ENCODE results near the gene LCT.

The LCT gene

DNA sequence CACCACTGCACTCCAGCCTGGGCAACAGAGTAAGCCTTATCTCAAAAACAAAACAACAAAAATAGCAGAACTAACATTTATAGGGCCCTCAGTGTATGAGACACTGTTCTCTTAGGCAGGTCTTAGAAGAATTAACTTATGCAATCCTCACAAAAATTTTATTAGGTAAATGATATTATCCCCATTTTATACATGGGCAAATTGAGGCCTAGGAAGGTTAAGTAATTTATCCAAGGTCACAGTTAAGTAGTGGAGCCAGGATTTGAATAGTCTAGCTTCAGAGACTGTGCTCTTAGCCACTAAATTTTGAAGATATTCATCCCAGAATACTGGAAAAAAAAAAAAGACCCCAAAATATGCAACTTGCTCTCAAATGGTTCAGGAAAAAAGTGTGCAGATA lies 16.4 kb upstream of the LCT start:
- no peak overlapping the region for H3K27ac ChIP-seq (ENCODE audit: low read depth, low read length, severe bottlenecking)
- H3K9me3 ChIP-seq (ENCODE audit: control insufficient read depth, low read length), result no peaks in the 10 kb centered on the region
- peaks cover 70% of the 10 kb centered on the region for H3K36me3 ChIP-seq (ENCODE audit: control insufficient read depth, insufficient read depth, low read length)
- H3K4me1 ChIP-seq (ENCODE audit: control insufficient read depth, insufficient read depth, low read length, poor library complexity, severe bottlenecking), result no peaks in the 10 kb centered on the region
- H3K4me3 ChIP-seq (ENCODE audit: extremely low read depth, insufficient read depth, low read length, poor library complexity, severe bottlenecking), result no peak overlapping the region

DNA sequence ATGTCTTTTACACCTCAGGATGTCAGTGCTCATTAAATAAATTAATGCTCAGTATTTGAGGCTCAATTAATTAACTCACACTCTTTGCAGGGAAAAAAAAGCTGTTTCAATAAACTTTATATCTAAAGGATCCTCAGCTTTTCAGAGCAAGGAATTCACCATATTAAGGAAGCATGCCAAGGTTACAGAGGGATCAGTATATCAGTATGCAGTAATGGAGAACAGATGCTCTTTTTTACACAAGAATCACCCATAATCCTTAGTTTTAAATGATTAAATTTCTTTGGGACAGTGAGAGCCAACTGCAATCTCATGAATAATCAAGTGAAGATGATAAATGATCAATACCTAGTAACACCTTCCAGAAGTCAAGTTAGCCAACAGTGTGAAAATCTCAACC lies 14.9 kb upstream of the LCT start:
- no peak overlapping the region for H3K27ac ChIP-seq (ENCODE audit: low read depth, low read length, severe bottlenecking)
- H3K36me3 ChIP-seq (ENCODE audit: control insufficient read depth, insufficient read depth, low read length), result peaks cover 75% of the 10 kb centered on the region
- no peak overlapping the region for H3K4me3 ChIP-seq (ENCODE audit: extremely low read depth, insufficient read depth, low read length, poor library complexity, severe bottlenecking)

DNA sequence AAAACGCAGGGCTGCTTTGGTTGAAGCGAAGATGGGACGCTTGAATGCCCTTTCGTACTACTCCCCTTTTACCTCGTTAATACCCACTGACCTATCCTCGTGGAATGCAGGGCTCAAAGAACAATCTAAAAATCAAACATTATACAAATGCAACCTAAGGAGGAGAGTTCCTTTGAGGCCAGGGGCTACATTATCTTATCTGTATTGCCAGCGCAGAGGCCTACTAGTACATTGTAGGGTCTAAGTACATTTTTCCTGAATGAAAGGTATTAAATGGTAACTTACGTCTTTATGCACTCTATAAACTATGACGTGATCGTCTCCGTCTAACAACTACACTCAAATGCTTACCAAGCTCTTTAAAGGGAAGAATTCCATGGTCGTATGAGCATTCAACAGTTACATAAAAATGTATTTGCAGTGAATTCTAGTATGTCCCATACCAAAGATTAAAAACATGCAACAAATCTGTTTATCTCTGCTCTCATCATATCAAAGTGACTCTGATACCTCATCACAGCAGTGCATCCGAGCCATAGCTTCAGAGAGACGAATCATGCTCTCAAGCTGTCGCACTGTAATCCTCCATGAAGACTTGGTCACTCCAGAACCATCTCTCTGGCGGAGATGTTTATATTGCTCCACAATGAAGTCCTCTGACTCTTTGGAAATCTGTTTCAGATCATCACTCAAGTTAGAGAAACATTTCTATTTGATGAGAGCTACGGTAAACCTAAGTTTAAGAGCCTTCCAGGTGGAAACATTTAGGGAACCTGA lies 14.1 kb upstream of the LCT start:
- H3K9me3 ChIP-seq (ENCODE audit: control insufficient read depth, low read length), result no peaks in the 10 kb centered on the region
- peaks cover 74% of the 10 kb centered on the region for H3K36me3 ChIP-seq (ENCODE audit: control insufficient read depth, insufficient read depth, low read length)
- no peak overlapping the region for H3K27ac ChIP-seq (ENCODE audit: low read depth, low read length, severe bottlenecking)
- H3K4me1 ChIP-seq (ENCODE audit: control insufficient read depth, insufficient read depth, low read length, poor library complexity, severe bottlenecking), result no peaks in the 10 kb centered on the region
- no peak overlapping the region for H3K4me3 ChIP-seq (ENCODE audit: extremely low read depth, insufficient read depth, low read length, poor library complexity, severe bottlenecking)
- WGBS, 2 experiments (ENCODE audit: insufficient coverage in 2 of 2), result 86 to 96% methylated on average over 9 to 12 of the region's 17 CpGs

More for the DNA sequence above, 14.9 kb upstream of the LCT start:
- Histone ChIP-seq H3K4me1 (ENCODE audit: control insufficient read depth, insufficient read depth, low read length, poor library complexity, severe bottlenecking) (no peaks in the 10 kb centered on the region), H3K9me3 (ENCODE audit: control insufficient read depth, low read length) (no peaks in the 10 kb centered on the region)

DNA sequence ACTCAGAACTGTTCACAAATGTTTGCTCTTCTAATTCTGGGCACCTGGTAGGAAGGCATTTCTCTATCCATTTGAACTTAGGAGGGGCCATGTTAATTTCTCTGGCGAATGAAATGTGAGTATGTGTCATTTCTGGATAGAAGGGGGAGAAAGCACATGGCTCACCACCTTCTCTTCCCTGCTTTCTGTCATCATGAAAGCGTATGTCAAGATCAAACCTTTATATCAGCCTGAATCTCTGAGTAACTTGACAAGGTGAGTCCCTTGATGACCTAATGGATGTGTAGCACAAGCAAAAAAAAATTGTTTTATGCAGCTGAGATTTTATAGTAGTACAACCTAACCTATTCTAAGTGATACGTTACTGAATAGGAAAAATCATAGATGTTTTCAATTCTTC lies 12.1 kb upstream of the LCT start:
- Histone ChIP-seq H3K9me3 (ENCODE audit: control insufficient read depth, low read length) (no peaks in the 10 kb centered on the region), H3K4me1 (ENCODE audit: control insufficient read depth, insufficient read depth, low read length, poor library complexity, severe bottlenecking) (no peaks in the 10 kb centered on the region), H3K27ac (ENCODE audit: low read depth, low read length, severe bottlenecking) (no peak overlapping the region), H3K4me3 (ENCODE audit: extremely low read depth, insufficient read depth, low read length, poor library complexity, severe bottlenecking) (no peak overlapping the region), H3K36me3 (ENCODE audit: control insufficient read depth, insufficient read depth, low read length) (peaks cover 82% of the 10 kb centered on the region)
- WGBS, 2 experiments (ENCODE audit: insufficient coverage in 2 of 2), result 100% methylated on average over 1 of the region's 3 CpGs

DNA sequence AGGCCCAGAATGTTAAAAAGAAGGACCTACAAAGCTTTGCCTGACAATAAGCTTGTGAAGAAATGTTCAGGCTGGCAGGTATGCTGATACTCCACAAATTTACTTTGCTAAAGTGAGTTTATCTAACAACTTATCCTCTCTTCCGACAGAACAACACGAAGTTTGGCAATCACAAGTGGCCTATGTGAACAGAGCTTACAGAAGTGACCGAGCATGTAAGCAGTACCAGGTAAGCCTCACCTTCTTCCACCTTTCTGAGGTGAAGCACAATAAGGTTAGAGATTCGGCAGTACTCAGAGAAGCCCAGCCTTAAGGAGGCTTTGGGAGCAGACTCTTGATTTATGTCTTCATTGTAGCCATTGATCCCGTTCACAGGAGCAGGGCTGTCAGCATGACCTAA lies 9.0 kb upstream of the LCT start:
- Histone ChIP-seq H3K36me3 (ENCODE audit: control insufficient read depth, insufficient read depth, low read length) (peaks cover 85% of the 10 kb centered on the region), H3K4me1 (ENCODE audit: control insufficient read depth, insufficient read depth, low read length, poor library complexity, severe bottlenecking) (no peaks in the 10 kb centered on the region), H3K27ac (ENCODE audit: low read depth, low read length, severe bottlenecking) (no peak overlapping the region), H3K4me3 (ENCODE audit: extremely low read depth, insufficient read depth, low read length, poor library complexity, severe bottlenecking) (no peak overlapping the region), H3K9me3 (ENCODE audit: control insufficient read depth, low read length) (no peaks in the 10 kb centered on the region)
- WGBS, 2 experiments (ENCODE audit: insufficient coverage in 2 of 2), result 93 to 97% methylated on average over 4 to 5 of the region's 5 CpGs

DNA sequence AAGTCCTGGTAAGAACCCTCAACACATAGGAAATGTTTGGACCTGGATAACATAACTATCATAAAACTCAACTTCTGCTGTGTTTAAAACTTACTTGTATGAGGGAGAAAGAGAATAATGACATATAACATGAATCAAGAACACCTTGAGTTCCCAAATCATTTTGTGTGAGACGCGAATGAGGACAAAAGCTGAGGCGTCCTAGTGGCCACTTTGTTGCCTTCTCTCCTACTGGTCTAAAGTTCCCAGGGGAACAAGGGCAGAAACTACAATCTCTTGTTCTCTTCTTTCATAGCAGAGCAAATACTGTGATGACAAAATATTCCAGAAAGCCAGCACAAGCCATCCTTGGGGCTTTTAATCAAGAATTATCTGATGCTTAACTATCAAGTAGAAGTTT lies 8.3 kb upstream of the LCT start:
- Histone ChIP-seq H3K27ac (ENCODE audit: low read depth, low read length, severe bottlenecking) (no peak overlapping the region), H3K36me3 (ENCODE audit: control insufficient read depth, insufficient read depth, low read length) (peaks cover 82% of the 10 kb centered on the region), H3K4me3 (ENCODE audit: extremely low read depth, insufficient read depth, low read length, poor library complexity, severe bottlenecking) (no peak overlapping the region), H3K4me1 (ENCODE audit: control insufficient read depth, insufficient read depth, low read length, poor library complexity, severe bottlenecking) (no peaks in the 10 kb centered on the region), H3K9me3 (ENCODE audit: control insufficient read depth, low read length) (no peaks in the 10 kb centered on the region)
- WGBS, 2 experiments (ENCODE audit: insufficient coverage in 2 of 2), result 100% methylated on average over 3 of the region's 3 CpGs

DNA sequence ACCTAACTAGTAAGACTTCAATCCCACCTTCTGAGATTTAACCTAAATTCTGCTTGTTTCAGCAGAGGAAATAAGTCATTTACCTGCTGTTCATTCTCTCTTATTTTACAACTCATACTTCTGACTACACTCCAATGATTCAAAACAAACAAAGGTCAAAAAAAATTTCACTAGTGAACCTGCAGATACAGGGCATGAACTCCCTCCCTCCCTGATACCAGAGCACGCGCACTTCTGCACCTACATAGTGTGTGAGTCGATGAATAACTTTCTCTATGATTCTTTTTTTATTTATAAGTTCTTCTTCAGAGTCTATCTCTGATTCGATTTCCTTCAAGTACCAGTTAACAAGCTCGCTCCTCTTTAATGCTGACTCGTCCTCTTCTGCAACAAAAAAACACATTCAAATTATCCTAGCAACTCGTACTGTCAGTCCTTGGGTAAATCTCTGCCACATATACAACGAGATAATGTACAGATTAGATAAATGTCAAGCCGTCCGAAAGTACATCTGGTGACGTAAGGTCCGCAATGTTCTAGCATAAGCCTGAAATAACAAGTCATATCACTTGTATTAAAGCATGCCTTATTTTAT lies 7.4 kb upstream of the LCT start:
- H3K36me3 ChIP-seq (ENCODE audit: control insufficient read depth, insufficient read depth, low read length), result peaks cover 83% of the 10 kb centered on the region
- H3K9me3 ChIP-seq (ENCODE audit: control insufficient read depth, low read length), result no peaks in the 10 kb centered on the region
- 87 to 98% methylated on average over 7 to 8 of the region's 12 CpGs for WGBS, 2 experiments (ENCODE audit: insufficient coverage in 2 of 2)
- H3K4me3 ChIP-seq (ENCODE audit: extremely low read depth, insufficient read depth, low read length, poor library complexity, severe bottlenecking), result no peak overlapping the region
- no peaks in the 10 kb centered on the region for H3K4me1 ChIP-seq (ENCODE audit: control insufficient read depth, insufficient read depth, low read length, poor library complexity, severe bottlenecking)
- no peak overlapping the region for H3K27ac ChIP-seq (ENCODE audit: low read depth, low read length, severe bottlenecking)

DNA sequence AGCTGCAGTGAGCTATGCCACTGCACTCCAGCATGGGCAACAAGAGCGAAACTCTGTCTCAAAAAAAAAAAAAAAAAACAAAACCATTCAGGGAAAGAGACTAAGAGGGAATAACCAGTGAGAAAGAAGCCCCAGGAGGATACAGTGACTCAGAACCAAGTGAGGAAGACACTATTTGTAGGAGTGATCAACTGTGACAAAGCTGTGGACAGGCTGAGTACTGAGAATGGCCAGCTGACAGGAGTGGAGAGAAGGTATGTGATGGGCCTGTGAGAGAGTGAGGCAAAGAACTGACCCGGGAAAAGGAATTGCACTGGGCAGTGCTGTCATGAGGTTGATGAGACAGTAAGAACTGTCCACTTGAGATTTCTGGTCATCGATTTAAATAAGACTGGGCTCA lies 6.7 kb upstream of the LCT start:
- WGBS, 2 experiments (ENCODE audit: insufficient coverage in 2 of 2), result 100% methylated on average over 1 of the region's 3 CpGs
- H3K4me3 ChIP-seq (ENCODE audit: extremely low read depth, insufficient read depth, low read length, poor library complexity, severe bottlenecking), result no peak overlapping the region
- no peak overlapping the region for H3K27ac ChIP-seq (ENCODE audit: low read depth, low read length, severe bottlenecking)
- no peaks in the 10 kb centered on the region for H3K4me1 ChIP-seq (ENCODE audit: control insufficient read depth, insufficient read depth, low read length, poor library complexity, severe bottlenecking)
- H3K9me3 ChIP-seq (ENCODE audit: control insufficient read depth, low read length), result no peaks in the 10 kb centered on the region
- H3K36me3 ChIP-seq (ENCODE audit: control insufficient read depth, insufficient read depth, low read length), result peaks cover 77% of the 10 kb centered on the region

DNA sequence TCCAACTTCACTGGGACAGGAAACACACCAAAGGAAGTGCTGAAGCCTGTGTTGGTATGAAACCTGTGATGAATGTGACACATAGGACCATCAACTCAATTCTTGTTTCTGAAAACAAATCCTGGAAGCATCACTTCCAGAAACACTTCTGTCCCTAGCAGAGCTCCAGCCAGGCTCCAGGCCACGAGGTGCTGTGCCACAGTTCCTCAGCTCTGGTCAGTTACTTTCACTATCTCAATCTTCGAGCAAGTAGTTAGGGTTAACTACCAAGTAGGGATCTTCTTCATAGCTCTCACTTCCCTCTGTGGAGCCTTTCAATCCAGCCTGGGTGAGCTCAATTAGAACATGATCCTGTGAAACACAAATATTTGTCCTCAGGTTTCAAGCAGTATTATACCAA lies 3.6 kb upstream of the LCT start:
- H3K27ac ChIP-seq (ENCODE audit: low read depth, low read length, severe bottlenecking), result no peak overlapping the region
- H3K4me3 ChIP-seq (ENCODE audit: extremely low read depth, insufficient read depth, low read length, poor library complexity, severe bottlenecking), result no peak overlapping the region
- H3K4me1 ChIP-seq (ENCODE audit: control insufficient read depth, insufficient read depth, low read length, poor library complexity, severe bottlenecking), result no peaks in the 10 kb centered on the region
- peaks cover 49% of the 10 kb centered on the region for H3K36me3 ChIP-seq (ENCODE audit: control insufficient read depth, insufficient read depth, low read length)
- no peaks in the 10 kb centered on the region for H3K9me3 ChIP-seq (ENCODE audit: control insufficient read depth, low read length)
- WGBS, 2 experiments (ENCODE audit: insufficient coverage in 2 of 2), result 100% methylated on average over 2 of the region's 2 CpGs; no CpG with 5 or more reads in 1 of the 2 experiments

DNA sequence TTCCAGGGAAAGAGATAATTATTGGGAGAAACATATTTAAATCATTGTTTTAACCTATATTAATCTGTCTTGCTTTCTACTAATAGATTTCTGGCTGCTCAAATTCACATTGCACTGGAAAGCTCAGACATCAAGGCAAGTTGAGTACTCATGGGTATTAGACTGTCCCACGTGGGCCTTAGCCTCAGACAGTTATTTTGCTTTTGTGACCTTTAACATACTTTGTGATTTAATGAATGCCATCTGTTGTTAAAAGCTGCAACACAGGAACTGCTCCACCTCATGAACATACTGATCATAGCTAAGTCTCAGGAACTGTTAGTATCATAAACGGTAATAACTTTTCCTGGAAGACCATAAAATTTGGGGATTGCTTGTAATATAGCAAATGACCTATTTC lies 2.7 kb upstream of the LCT start:
- H3K4me1 ChIP-seq (ENCODE audit: control insufficient read depth, insufficient read depth, low read length, poor library complexity, severe bottlenecking), result no peaks in the 10 kb centered on the region
- WGBS, 2 experiments (ENCODE audit: insufficient coverage in 2 of 2), result 88% methylated on average over 1 of the region's 2 CpGs; no CpG with 5 or more reads in 1 of the 2 experiments
- peaks cover 40% of the 10 kb centered on the region for H3K36me3 ChIP-seq (ENCODE audit: control insufficient read depth, insufficient read depth, low read length)
- H3K4me3 ChIP-seq (ENCODE audit: extremely low read depth, insufficient read depth, low read length, poor library complexity, severe bottlenecking), result no peak overlapping the region
- H3K27ac ChIP-seq (ENCODE audit: low read depth, low read length, severe bottlenecking), result no peak overlapping the region
- no peaks in the 10 kb centered on the region for H3K9me3 ChIP-seq (ENCODE audit: control insufficient read depth, low read length)

DNA sequence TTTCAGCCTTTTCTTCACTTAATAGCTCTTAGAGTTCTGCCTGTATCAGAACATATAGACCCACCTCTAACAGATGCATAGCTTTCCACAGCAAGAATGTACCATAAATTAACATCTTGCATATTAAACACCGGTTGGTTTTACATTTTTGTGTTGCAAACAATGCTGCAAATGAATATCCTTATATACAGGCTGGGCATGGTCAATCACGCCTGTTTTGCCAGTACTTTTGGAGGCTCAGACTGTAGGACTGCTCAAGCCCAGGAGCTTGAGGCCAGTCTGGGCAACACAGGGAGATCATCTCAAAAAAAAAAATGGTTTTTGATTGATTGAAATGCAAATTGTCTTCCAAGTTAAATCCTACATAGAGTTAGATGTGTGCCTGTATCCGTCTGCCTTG lies 1.5 kb upstream of the LCT start:
- Histone ChIP-seq H3K36me3 (ENCODE audit: control insufficient read depth, insufficient read depth, low read length) (peaks cover 29% of the 10 kb centered on the region), H3K4me3 (ENCODE audit: extremely low read depth, insufficient read depth, low read length, poor library complexity, severe bottlenecking) (no peak overlapping the region), H3K27ac (ENCODE audit: low read depth, low read length, severe bottlenecking) (no peak overlapping the region), H3K4me1 (ENCODE audit: control insufficient read depth, insufficient read depth, low read length, poor library complexity, severe bottlenecking) (no peaks in the 10 kb centered on the region), H3K9me3 (ENCODE audit: control insufficient read depth, low read length) (no peaks in the 10 kb centered on the region)
- WGBS, 2 experiments (ENCODE audit: insufficient coverage in 2 of 2), result 100% methylated on average over 1 of the region's 3 CpGs

Data from mesodermal cell (in vitro differentiated cells).